GM12878 (cell line): ENCODE measurements around the gene SPATA19. TPM values are rescaled to one million over a fixed set of nuclear protein-coding genes. Genes with fewer than 3 reads are reported as not detected.

Experiments
- ATAC-seq: fragments of 200-7000 bp; cut with Tn5 transposase; 3 replicates; pipeline ENCODE4 v1.9.1; 2020; ENCODE audit warnings: mild to moderate bottlenecking, moderate library complexity
- BruUV-seq: library from RNA; stranded (reverse); fragments of 400-500 nt; replicated peaks from 2 replicates; lab custom pipeline; 2021; lab: Mats Ljungman, UMichigan
- CTCF ChIA-PET: fragments of 300-600 bp; sonication (Branson Sonifier 250); formaldehyde crosslinking; extraction: SDS; loops from one replicate; lab custom pipeline; 2021; ENCODE audit warnings: inconsistent platforms; lab: Yijun Ruan, JAX
- POLR2A ChIA-PET: fragments of 350-600 bp; formaldehyde crosslinking; extraction: SDS; loops from one replicate; lab custom pipeline; 2021; ENCODE audit warnings: inconsistent platforms; lab: Charles Lee
- RAD21 ChIA-PET: fragments of 300-600 bp; sonication (Branson Sonifier 250); formaldehyde crosslinking; loops from one replicate; lab custom pipeline; 2023; ENCODE audit warnings: antibody characterized with exemption; ENCODE audit not compliant: unreplicated experiment; lab: Charles Lee
- SMC1A ChIA-PET: fragments of 300-600 bp; sonication (Branson Sonifier 250); formaldehyde crosslinking; loops from one replicate; lab custom pipeline; 2023; ENCODE audit not compliant: unreplicated experiment, uncharacterized antibody; lab: Charles Lee
- DNase-seq: peaks from one replicate; pipeline ENCODE4 v3.0.0-alpha.2; 2011; ENCODE audit warnings: low read depth, low spot score
- FAIRE-seq: peaks from 3 replicates; lab custom pipeline; 2011; peaks lifted over from hg19 to GRCh38; lab: Jason Lieb, UNC
- H2AFZ ChIP-seq: 2 replicates; pipeline ENCODE4 v1.6.0; 2011; ENCODE audit warnings: low read depth, low read length, control low read depth; ENCODE audit not compliant: control insufficient read depth
- H3K27ac ChIP-seq: 2 replicates; pipeline ENCODE4 v1.5.1; 2011; ENCODE audit warnings: control low read depth; ENCODE audit not compliant: control insufficient read depth, insufficient read depth
- H3K27me3 ChIP-seq, 2 experiments: replicated peaks in 1 of 2; 2 replicates each; pipeline versions ENCODE4 v1.6.0 to v1.6.1; 2011; ENCODE audit warnings: low read length in 1 of 2; ENCODE audit not compliant: control insufficient read depth in 2 of 2, insufficient read depth in 2 of 2
- H3K36me3 ChIP-seq, 2 experiments: 2 replicates each; pipeline ENCODE4 v1.5.1; 2011; ENCODE audit warnings: low read length in 1 of 2; ENCODE audit not compliant: control insufficient read depth in 2 of 2, insufficient read depth in 2 of 2
- H3K4me1 ChIP-seq: 2 replicates; pipeline ENCODE4 v1.6.1; 2011; ENCODE audit warnings: mild to moderate bottlenecking, low read length, moderate library complexity, mixed read lengths; ENCODE audit not compliant: control insufficient read depth, insufficient read depth
- H3K4me2 ChIP-seq: 2 replicates; pipeline ENCODE4 v1.6.0; 2011; ENCODE audit warnings: control low read depth; ENCODE audit not compliant: control insufficient read depth, insufficient read depth
- H3K4me3 ChIP-seq: fragments of 200-600 bp; sonication (generic); 2 replicates; pipeline ENCODE4 v1.5.1; 2016
- H3K79me2 ChIP-seq: 2 replicates; pipeline ENCODE4 v1.6.0; 2011; ENCODE audit warnings: low read length; ENCODE audit not compliant: control insufficient read depth, insufficient read depth
- H3K9ac ChIP-seq: 2 replicates; pipeline ENCODE4 v1.8.0; 2011; ENCODE audit warnings: low read length, control low read depth, mixed read lengths; ENCODE audit not compliant: control insufficient read depth, insufficient read depth
- H3K9me3 ChIP-seq: replicated peaks from 3 replicates; pipeline ENCODE4 v1.5.1; 2011; ENCODE audit warnings: mild to moderate bottlenecking, low read length; ENCODE audit not compliant: control insufficient read depth, insufficient read depth
- H4K20me1 ChIP-seq: 2 replicates; pipeline ENCODE4 v1.6.0; 2011; ENCODE audit not compliant: control insufficient read depth, insufficient read depth
- BHLHE40 ChIP-seq, 2 experiments: fragments of 450-650 bp in 1 of 2; IDR thresholded peaks; 2 replicates each; pipeline ENCODE4 v1.6.1; 2011 to 2017; ENCODE audit warnings: low read depth in 2 of 2, borderline replicate concordance in 1 of 2, improper control_type of control experiment in 1 of 2, low read length in 1 of 2, mild to moderate bottlenecking in 1 of 2
- BMI1 ChIP-seq: fragments of 450-650 bp; IDR thresholded peaks from 2 replicates; pipeline ENCODE4 v1.6.1; 2016; ENCODE audit warnings: mild to moderate bottlenecking, moderate library complexity, borderline replicate concordance
- BRCA1 ChIP-seq: IDR thresholded peaks from 2 replicates; pipeline ENCODE4 v1.6.1; 2011; ENCODE audit warnings: low read depth, low read length, improper control_type of control experiment
- FOS ChIP-seq: IDR thresholded peaks from 3 replicates; pipeline ENCODE4 v1.6.1; 2011; ENCODE audit warnings: borderline replicate concordance; ENCODE audit not compliant: insufficient read length; ENCODE audit errors: extremely low read depth
- HDAC2 ChIP-seq: fragments of 200-600 bp; sonication (generic); IDR thresholded peaks from 2 replicates; pipeline ENCODE4 v1.6.1; 2017
- MEF2A ChIP-seq: IDR thresholded peaks from 2 replicates; pipeline ENCODE4 v1.6.1; 2011; ENCODE audit warnings: low read depth, mild to moderate bottlenecking, low read length, moderate library complexity; ENCODE audit not compliant: insufficient read depth
- MEF2B ChIP-seq: fragments of 450-650 bp; IDR thresholded peaks from 2 replicates; pipeline ENCODE4 v1.6.1; 2018; ENCODE audit warnings: mild to moderate bottlenecking, moderate library complexity; ENCODE audit not compliant: partially characterized antibody, poor library complexity, severe bottlenecking
- RBBP5 ChIP-seq: fragments of 200-600 bp; sonication (generic); conservative IDR thresholded peaks from 2 replicates; pipeline ENCODE4 v1.6.1; 2016
- SMAD1 ChIP-seq: fragments of 450-650 bp; IDR thresholded peaks from 2 replicates; pipeline ENCODE4 v1.6.1; 2018; ENCODE audit warnings: mild to moderate bottlenecking, low read depth; ENCODE audit not compliant: partially characterized antibody
- SP1 ChIP-seq: IDR thresholded peaks from one replicate; pipeline ENCODE4 v1.6.1; 2011; ENCODE audit warnings: low read depth, low read length
- STAT1 ChIP-seq: fragments of 450-650 bp; conservative IDR thresholded peaks from 2 replicates; pipeline ENCODE4 v1.6.1; 2014; ENCODE audit warnings: antibody characterized with exemption, mild to moderate bottlenecking
- STAT3 ChIP-seq: IDR thresholded peaks from 2 replicates; pipeline ENCODE4 v1.6.1; 2011; ENCODE audit warnings: low read depth, low read length, improper control_type of control experiment
- ZNF384 ChIP-seq: IDR thresholded peaks from 2 replicates; pipeline ENCODE4 v1.6.1; 2012; ENCODE audit warnings: low read depth, mild to moderate bottlenecking, low read length, improper control_type of control experiment, borderline replicate concordance
- WGBS: methylation state at CpG from one replicate; pipeline ENCODE4 v1.1.6; 2016; ENCODE audit warnings: low lambda C conversion rate; ENCODE audit not compliant: insufficient replicate concordance, insufficient coverage; ENCODE audit errors: missing lambda C conversion rate; 5-methylcytosine and 5-hydroxymethylcytosine counted together
- in situ Hi-C: fragments of 300-500 bp; cut with MboI; formaldehyde crosslinking; loops from 9 replicates; pipeline ENCODE4 v1.14.3; 2018; ENCODE audit warnings: mixed read lengths
- intact Hi-C: fragments of 100-400 bp; cut with micrococcal nuclease; formaldehyde crosslinking; loops from one replicate; pipeline ENCODE4 v1.14.2; 2022; ENCODE audit not compliant: unreplicated experiment
- polyA plus RNA-seq, 11 experiments: library from polyadenylated mRNA; depleted of rRNA in 4 of 11; unstranded in 6 of 11; stranded (reverse) in 5 of 11; fragments of >200 nt; fragmentation: Nextera tagmentation in 4 of 11; fragmentation: Illumina TruSeq in 1 of 11; extraction: Ambion mirVana in 4 of 11; extraction: Trizol in 1 of 11; gene quantifications; 1 replicate in 1 of 11; 2 replicates in 10 of 11; pipeline versions ENCODE4 v1.2.1 to v1.2.3, GENCODE V29; 2011 to 2016; ENCODE audit warnings: inconsistent platforms in 2 of 11, missing spikeins in 2 of 11, low read depth in 1 of 11
- total RNA-seq, 4 experiments: library from RNA; depleted of rRNA in 3 of 4; stranded (reverse); fragments of >200 nt in 3 of 4; fragmentation: Illumina TruSeq in 1 of 4; extraction: Trizol in 1 of 4; gene quantifications; 2 replicates each; pipeline versions ENCODE4 v1.2.1 to v1.2.3, GENCODE V29; 2013 to 2021
- TF ChIP-seq, protein P1 (sequence below): fragments of 450-650 bp; conservative IDR thresholded peaks from 2 replicates; pipeline ENCODE4 v1.6.1; 2017; ENCODE audit warnings: mild to moderate bottlenecking, moderate library complexity
- TF ChIP-seq, protein P2 (sequence below): fragments of 450-650 bp; IDR thresholded peaks from 2 replicates; pipeline ENCODE4 v1.6.1; 2017; ENCODE audit warnings: mild to moderate bottlenecking
- TF ChIP-seq, protein P3 (sequence below): fragments of 450-650 bp; IDR thresholded peaks from 2 replicates; pipeline ENCODE4 v1.6.1; 2017; ENCODE audit warnings: low read depth, mild to moderate bottlenecking, moderate library complexity

SPATA19 gene
- total and polyA plus RNA-seq, 10 of the 15 experiments (the other 5 are each of a cell fraction or from before 2014, with no cell fraction given) = not detected

DNA sequence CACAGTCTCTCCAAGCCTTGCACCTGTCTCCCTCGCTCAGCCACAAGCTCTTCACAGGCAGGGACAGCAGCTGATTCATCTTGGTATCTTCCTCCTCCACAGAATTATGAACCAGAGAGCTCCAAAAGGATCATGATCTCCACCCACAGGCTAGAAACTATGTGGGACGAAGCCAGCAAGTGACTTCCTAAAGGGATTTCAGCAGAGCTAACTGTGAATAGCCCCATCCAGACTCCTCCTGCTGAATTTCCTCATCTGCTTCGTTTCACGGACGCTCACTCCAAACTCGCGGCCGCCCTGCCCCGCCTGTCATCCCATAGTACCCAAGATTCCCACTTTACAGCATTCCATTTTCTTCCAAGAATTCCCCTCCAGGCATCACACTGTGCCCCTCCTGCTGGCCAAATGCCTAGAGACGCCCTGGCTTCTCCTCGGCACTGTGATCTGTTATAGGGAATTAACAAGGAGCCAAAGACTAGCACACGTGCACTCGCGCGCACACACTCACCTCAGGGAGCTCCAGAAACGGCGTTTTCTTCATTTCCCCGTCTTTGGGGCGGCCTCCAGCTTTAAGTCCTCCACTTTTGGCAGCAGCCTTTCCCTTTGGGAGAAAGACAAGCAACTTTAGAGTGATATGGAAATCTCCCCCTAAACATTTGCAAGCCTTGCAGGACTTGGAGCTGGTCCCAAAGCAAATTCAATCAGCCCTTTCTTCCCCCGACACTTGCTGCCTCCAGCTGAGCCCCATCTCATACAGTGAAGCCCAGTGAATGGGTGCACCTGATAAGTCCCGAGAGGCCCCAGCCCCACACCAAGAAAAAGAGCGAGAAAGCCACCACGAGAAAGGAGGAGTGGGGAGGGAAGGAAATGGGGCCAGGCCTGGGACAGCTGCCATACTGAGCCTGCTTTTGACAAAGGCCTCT, 35.5 kb downstream of the SPATA19 start:
- RAD21 ChIA-PET = no interaction called here
- 46% methylated on average over 23 of the region's 23 CpGs for WGBS
- no peak for TF ChIP-seq HDAC2
- no peak for TF ChIP-seq BMI1
- no peak for TF ChIP-seq BHLHE40 (IDR thresholded peaks at IDR 0.05; ENCODE audit: borderline replicate concordance in 1 of 2, low read depth in 2 of 2, low read length in 1 of 2)
- no peak for TF ChIP-seq STAT3
- TF ChIP-seq, protein P1, sequence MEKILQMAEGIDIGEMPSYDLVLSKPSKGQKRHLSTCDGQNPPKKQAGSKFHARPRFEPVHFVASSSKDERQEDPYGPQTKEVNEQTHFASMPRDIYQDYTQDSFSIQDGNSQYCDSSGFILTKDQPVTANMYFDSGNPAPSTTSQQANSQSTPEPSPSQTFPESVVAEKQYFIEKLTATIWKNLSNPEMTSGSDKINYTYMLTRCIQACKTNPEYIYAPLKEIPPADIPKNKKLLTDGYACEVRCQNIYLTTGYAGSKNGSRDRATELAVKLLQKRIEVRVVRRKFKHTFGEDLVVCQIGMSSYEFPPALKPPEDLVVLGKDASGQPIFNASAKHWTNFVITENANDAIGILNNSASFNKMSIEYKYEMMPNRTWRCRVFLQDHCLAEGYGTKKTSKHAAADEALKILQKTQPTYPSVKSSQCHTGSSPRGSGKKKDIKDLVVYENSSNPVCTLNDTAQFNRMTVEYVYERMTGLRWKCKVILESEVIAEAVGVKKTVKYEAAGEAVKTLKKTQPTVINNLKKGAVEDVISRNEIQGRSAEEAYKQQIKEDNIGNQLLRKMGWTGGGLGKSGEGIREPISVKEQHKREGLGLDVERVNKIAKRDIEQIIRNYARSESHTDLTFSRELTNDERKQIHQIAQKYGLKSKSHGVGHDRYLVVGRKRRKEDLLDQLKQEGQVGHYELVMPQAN = no peak
- no peak for TF ChIP-seq FOS
- TF ChIP-seq RBBP5 = no peak
- TF ChIP-seq MEF2A = no peak
- TF ChIP-seq SP1 = no peak
- no peak for TF ChIP-seq SMAD1
- TF ChIP-seq BRCA1 = no peak
- TF ChIP-seq, protein P2, sequence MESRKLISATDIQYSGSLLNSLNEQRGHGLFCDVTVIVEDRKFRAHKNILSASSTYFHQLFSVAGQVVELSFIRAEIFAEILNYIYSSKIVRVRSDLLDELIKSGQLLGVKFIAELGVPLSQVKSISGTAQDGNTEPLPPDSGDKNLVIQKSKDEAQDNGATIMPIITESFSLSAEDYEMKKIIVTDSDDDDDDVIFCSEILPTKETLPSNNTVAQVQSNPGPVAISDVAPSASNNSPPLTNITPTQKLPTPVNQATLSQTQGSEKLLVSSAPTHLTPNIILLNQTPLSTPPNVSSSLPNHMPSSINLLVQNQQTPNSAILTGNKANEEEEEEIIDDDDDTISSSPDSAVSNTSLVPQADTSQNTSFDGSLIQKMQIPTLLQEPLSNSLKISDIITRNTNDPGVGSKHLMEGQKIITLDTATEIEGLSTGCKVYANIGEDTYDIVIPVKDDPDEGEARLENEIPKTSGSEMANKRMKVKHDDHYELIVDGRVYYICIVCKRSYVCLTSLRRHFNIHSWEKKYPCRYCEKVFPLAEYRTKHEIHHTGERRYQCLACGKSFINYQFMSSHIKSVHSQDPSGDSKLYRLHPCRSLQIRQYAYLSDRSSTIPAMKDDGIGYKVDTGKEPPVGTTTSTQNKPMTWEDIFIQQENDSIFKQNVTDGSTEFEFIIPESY = no peak
- no peak for TF ChIP-seq MEF2B
- TF ChIP-seq, protein P3, sequence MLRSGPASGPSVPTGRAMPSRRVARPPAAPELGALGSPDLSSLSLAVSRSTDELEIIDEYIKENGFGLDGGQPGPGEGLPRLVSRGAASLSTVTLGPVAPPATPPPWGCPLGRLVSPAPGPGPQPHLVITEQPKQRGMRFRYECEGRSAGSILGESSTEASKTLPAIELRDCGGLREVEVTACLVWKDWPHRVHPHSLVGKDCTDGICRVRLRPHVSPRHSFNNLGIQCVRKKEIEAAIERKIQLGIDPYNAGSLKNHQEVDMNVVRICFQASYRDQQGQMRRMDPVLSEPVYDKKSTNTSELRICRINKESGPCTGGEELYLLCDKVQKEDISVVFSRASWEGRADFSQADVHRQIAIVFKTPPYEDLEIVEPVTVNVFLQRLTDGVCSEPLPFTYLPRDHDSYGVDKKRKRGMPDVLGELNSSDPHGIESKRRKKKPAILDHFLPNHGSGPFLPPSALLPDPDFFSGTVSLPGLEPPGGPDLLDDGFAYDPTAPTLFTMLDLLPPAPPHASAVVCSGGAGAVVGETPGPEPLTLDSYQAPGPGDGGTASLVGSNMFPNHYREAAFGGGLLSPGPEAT = no peak
- TF ChIP-seq ZNF384 = no peak
- TF ChIP-seq STAT1 = no peak

More for the DNA sequence above, 35.5 kb downstream of the SPATA19 start:
- no peak for ATAC-seq
- ChIA-PET SMC1A (no interaction called here), CTCF (interaction anchor here (1.0 to 2.6 kb wide), 2 partner anchors 11 to 14 kb away, joined by 3 to 8 read pairs; no protein-coding TSS in a partner anchor), POLR2A (no interaction called here)
- Histone ChIP-seq H2AFZ (no peak overlapping the region), H3K4me1 (no peaks in the 10 kb centered on the region), H3K4me3 (no peak overlapping the region), H3K9ac (no peak overlapping the region), H4K20me1 (no peaks in the 10 kb centered on the region), H3K9me3 (no peaks in the 10 kb centered on the region), H3K79me2 (no peaks in the 10 kb centered on the region), H3K36me3 (no peaks in the 10 kb centered on the region), H3K27me3 (no peaks in the 10 kb centered on the region; a peak in 2 of 4 replicates), H3K27ac (no peak overlapping the region), H3K4me2 (no peak overlapping the region)
- intact Hi-C loops (no loop called here), in situ Hi-C loops (no loop called here)
- no TSS peak for BruUV-seq
- FAIRE-seq = no peak
- DNase-seq = no peak
